ENCODE results near the gene AP3M1.
"Not testable (repeated sequence)": the region's sequence is repeated elsewhere in the genome, so short reads cannot be mapped to it uniquely, and the experiment has no call there.

Gene AP3M1

DNA sequence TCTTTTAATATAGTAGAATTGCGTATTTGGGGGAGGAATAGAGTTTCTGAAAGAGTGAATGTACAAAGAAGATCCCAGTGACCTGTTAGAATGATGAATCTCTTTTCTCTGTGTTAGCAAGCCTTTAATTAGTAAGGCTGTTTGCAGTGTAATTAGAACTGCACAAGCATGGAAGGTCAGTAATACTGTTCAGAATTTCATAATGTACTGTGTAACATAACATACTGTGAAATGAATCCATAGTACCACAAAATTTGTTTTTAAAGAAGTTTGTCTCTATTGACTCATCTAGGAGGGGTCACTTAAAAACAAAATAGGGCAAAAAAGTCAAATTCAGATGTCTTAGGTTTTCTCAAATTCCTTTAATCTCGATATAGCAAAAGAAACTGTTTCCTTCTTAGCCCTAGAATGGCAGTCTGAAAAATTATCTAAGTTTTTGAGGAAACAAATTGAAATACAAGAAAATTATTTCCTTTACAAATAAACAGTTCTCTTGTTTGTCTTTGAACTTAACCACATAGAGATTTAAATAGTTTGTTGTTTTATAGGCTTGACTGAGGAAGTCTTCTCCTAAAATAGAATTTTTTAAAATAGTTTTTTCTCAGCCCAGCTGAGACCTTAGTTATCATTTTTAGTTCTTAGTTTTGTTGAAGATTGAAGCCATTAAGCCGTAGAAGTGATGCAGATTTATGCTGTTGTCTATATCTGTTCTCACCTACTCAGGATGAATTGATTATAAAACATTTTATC lies 12.9 kb upstream of the AP3M1 start:
- no peak for DNase-seq

DNA sequence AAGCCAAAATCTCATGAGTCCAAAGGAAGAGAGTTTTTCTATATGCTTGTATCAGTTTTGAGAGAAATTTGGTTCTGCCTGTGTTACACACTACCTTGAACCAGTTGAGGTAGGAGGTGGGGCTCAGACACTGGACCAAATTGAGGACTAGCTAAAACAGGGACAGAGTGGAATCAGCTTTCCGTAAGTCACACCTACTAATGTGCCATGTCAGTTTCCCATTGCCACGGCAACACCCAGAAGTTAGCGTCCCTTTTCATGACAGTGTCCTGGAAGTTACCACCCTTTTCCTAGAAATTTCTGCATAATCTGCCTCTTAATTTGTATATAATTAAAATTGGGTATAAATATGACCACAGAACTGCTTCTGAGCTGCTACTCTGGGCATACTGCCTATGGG lies 9.4 kb upstream of the AP3M1 start:
- DNase-seq: no peak

DNA sequence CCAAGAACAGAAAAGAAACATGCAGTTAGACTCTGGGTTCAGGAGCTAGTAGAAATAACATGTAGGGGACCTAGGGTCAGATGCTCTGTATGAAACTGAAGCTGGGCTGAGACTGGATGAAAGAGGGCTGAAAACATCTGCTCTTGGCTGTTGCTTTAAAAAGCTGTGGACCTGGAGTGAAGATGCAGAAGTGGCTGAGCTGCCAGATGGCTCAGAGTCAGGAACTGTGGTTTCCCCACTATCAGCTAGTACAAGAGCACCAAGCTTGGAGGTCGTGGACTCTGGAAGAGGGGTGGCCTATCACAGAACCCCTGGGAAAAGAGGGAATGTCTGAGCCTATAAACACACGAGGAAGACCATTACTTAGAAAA lies 6.3 kb upstream of the AP3M1 start:
- DNase-seq: no peak

DNA sequence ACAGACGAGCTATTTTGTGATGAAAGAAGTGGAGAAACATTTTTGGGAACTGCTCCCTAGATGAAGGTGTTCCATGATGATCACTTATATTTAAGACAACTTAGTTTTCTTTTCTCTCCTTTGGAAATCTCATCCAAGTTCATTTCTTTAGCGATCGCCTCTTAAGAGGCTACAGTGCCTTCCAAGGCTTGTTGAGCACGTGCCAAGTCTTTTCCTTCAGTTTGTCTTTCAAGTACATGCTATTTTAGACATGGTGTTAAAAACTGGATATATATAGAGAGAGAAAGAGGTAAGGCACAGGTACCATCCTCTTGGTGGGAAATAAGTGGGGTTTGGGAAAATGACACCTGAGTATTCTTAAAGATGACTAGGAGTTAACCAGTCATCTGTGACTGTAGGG lies 3.0 kb upstream of the AP3M1 start:
- no peak for DNase-seq

DNA sequence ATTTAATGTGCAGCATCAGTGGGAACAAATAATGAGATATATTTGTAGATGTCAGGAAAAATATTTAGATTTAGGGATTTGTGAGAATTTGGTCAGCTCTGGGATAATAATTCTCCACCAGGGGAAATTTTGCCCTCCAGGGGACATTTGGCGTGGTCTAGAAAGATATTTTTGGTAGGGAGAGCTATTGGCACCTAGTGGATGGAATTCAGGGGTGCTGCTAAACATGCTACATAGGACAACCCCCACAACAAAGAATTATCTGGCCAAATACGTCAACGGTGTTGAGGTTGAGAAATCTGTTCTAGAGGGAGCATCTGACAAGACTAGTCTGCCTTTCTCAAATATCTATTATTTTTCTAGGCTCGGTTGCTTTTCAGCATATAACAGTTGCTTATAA lies 2.5 kb upstream of the AP3M1 start:
- no peak for DNase-seq

DNA sequence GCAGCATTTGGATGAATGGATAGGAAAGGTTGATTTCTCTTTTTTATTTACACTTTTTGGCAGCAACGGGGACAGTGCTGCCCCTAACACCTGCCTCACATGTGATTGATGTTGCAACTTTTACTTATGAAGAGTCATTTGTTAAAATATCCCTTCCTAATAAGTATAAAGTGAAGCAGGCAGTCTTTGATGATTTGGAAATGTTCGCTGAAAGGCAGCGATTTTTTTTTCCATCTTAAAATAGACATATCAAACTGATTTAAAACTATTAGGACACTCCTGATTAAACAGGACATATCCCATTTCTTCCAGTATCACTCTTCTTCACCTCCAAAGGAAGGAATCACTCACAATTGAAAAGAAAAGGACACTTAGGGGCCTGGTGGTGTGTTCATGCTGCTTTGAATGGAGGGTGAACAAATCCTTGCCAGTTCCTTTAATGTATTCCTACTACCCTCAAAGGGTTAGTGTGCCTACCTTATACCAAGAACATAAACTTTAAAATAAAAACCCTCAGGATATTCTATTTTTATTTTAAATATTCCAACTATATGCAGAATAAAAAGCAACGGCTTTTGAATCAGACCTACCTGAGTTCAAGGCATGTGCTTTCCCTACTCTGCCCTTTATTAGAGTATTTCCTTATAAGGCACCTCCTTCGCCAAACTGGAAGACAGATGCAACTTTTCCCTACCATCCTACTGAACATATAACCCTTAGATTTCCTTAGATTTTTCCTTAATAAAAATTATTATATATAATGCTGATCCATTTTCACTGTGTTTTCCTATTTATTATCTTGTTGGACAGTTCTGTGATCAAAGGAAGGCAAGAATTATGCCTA lies 1.5 kb upstream of the AP3M1 start:
- no peak for DNase-seq

DNA sequence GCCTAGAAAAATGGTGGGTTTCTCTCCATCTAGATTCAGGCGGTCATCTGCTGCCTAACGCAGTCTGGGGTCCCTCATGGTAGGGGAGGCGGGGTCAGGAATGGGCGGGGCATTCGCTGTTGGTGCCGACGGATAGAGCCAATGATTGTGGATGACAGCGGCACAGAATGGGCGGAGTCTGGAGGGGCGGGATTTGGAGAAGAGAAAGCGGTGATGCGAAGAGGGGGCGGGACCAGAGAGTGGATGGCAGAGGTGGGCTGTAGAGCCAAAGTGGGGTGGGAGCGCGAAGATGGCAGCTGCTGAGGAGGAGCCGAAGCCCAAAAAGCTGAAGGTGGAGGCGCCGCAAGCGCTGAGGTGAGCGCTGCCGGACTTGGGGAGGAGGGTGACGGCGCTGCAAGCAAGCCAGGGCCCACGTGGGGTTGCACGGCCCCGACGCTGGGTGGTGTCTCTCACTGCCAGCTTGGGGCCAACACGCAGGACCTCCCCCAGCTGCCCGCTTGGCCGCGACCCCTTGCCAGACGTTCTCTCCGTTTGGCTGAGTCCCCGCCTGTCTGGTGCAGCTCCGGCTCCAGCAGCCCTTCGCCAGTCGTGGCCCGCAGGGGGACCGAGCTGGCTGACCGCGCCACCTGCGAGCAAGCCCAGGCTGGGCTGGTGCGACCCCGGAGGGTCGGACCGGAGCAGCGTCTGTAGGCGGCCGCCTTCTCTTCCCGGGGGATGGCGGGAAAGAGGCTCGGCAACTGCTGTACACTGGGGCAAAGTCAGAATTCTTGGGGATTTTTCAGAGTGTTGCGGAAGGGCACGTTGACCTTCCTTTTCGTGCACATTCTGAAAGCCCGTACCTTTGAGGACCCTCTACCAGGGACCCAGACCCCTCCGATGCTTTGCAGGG lies 606 bp upstream of the AP3M1 start, which contains the start of gene ADK:
Gene ADK, plus strand, starts transcription at position 232 of the 889 bp plus-strand sequence. Its CDS starts 58 bp downstream, at position 290.
- peak; percentile 93 for DNase-seq

DNA sequence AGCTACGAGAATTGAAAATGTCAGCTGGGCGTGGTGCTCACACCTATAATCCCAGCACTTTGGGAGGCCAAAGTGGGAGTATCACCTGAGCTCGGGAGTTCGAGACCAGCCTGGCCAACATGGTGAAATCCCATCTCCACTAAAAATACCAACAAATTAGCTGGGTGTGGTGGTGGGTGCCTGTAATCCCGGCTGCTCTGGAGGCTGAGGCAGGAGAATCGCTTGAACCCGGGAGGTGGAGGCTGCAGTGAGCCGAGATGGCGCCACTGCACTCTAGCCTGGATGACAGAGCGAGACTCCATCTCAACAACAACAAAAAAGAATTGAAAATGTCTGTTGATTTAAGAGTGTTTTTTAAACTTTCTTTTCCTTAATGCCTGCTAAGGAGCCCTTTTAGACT lies 3.6 kb downstream of the AP3M1 start:
- DNase-seq: not testable (repeated sequence)

DNA sequence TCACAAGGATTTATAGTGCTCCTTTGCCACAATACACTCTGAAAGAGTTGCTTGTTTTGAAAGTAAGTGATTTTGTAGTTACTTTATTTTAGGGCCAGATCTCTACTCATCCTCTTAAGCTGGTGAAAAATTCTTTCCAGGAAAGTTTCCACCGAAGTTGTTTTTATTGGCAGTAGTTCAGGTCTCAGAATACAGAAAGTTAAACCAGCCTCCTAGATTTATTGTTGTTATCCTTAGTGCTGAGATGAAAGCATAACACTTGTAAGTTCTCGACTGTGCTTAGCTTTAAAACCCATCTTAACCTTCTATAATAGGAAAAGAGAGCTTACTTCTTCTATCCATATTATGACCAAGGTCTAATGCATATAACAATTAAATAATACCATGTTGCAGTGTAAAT lies 5.5 kb downstream of the AP3M1 start:
- DNase-seq: no peak

DNA sequence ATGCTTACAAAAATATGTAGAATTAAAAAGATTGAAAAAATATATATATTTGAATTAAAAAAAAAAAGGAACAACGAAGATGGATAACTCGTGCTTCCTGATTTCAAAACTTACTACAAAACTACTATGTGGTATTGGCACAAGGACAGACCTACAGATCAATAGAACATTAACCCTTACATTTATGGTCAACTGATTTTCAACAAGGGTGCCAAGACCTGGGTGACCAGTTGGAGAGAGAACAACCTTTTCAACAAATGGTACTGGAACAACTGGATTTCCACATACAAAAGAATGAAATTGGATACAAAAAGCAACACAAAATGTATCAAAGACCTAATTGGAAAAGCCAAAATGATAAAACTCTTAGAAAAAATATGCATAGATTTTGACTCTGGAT lies 10.1 kb downstream of the AP3M1 start:
- no peak for DNase-seq

DNA sequence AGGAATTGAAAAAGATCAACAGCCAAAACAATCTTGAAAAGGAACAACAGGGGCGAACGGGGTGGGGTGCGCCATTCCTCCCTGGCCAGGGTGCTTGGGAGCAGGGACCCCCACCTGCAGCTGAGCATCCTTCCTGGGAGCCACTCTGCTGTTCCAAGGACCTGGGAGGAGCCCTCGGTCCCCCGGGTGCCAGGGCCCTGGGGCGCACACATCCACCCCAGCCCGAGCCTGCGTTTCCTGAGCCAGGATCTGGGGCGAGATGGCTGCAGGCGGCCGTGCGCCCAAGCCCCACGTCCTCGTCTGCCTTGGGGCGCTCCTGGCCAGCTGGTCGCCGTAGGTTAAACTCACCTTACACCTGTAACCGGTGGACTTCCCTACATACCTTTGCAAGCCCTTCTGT lies 10.6 kb downstream of the AP3M1 start:
- no peak for DNase-seq

DNA sequence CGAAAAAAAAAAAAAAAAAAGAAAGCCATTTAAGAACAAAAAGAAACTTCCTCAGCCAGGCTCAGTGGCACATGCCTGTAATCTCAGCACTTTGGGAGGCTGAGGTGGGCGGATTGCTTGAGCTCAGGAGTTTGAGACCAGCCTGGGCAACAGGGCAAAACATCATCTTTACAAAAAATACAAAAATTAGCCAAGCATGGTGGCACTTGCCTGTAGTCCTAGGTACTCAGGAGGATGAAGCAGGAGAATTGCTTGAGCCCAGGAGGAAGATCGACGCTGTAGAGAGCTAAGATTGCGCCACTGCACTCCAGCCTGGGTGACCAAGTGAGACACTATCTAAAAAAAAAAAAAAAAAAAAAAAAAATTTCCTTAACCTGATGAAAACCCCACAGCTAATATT lies 12.0 kb downstream of the AP3M1 start:
- not testable (repeated sequence) for DNase-seq

DNA sequence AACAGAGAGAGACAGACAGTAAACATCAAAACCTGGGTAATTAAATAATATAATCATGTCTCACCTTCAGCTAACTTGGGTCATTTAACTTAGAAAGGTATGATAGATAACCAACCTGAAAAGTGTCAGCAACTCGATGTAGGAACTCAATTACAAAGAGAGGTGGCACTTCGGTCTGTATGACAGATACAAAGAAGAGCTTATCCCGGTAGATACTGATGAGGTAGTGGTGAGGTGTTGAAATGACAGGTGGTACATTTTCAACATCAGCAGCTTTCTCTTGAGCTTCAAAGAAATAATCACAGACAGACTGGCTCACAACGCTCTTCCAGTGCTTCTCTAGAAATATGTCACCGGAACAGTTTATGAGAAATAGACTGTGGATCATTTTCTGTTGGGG lies 12.6 kb downstream of the AP3M1 start:
- DNase-seq: no peak

DNA sequence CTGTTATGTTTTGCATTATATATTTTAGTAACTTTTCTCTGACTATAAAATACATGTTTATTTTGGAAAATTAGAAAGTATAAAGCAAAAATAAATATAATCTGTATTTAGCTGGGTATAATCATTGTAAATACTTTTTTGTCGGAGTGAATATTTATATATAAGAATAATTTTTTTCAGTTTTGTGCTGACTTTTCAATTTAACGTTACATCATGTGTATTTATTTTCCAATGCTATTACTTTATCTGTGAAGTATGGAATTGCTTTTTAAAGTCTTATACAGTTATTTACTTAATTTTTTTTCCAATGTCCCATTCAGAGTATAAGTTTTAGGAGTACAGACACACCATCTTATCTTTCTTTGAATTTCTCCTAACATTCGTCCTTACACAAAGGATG lies 15.2 kb downstream of the AP3M1 start:
- no peak for DNase-seq

DNA sequence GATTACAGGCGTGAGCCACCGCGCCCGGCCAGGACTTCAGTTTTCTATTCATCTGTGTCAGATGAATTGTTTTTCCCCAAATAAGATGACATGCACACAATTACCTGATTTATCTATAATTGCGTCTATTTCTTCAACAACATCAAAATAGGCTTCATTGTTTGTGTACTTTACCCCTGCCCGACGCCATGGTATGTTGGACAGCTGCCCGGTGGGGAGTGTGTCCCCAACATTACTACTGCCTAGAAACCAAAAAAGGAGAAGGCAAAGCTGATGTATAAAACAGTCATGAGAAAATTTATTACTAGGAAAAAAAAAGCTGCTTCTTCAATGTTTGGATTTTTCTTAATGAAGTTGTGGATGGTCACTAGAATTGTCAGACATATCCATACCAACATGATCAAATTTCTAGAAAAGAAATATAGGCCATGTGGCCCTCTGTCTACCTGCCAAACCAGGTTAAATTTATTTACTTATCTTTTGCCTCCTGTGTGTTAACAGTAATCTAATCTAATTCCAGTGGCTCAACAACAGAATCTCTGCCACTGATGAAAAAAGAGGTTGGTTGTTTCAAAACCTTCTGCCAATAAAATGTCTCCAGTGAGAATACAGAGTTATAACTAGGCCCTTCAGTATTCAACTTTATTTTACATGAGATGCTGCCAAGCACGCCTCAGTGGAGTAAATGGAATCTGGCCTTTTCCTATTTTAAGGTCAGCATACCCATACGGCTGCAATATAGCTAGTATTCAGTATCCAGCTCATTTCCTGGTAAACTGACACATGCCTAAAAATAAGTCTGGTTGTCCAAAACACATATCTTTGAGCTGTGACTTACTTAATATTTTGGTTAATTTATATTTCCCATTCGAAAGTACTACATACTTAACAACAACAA lies 16.5 kb downstream of the AP3M1 start:
- no peak for DNase-seq

DNA sequence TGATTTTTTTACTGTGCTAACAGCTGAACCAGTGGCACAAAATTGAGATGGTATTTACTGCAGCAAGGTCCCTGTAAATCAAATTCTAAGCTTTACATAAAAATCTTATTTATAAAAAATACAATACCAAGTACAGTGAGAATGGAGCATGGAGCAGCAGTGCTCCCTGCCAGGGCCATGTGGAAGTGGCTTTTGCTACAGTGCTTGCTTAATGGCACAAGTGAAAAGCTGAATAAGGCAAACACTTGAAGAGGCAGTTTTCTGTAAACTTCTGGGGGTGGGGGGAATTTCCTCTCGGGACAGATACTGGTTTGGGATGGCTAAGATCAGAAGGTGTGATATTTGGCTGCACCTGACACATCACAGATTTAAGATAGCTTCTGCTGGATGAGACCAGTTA lies 27.5 kb downstream of the AP3M1 start:
- DNase-seq: no peak

DNA sequence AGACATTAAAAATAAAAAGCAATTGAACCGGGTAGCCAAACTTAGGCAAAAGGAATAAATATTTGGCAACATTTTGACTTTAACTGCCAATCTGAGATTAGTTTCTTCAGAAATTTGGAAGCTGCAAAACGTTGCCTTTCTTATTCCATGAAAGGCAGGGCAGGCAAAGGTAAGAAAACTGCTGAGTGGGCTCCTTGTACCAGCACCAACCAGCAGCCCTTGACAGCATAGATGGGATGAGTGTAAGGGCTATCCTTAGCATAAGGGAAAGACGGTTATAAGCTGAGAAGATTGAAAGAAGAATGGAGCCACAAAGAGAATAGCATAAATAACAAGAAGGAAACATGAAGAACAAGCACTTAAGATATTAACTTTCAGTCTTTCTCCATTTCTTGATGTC lies 28.6 kb downstream of the AP3M1 start:
- no peak for DNase-seq

DNA sequence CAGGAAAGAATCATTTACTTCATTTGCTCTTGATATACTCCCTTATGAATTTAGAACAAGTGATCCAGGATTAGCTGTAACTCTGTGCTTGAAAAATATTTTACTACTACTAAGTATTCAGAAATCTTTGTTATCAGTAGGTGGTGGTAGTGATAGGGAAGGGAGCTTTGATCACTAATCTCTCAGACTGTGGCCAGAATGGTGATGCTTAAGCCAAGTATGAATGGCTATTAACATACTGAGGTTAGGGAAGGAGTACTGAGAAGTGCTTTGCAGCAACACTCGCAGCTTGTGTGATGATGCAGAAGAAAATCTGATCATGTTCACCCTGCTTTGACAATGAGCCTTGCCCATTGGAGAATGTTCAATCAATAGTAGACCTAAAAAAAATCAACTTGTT lies 29.3 kb downstream of the AP3M1 start:
- DNase-seq: no peak

DNA sequence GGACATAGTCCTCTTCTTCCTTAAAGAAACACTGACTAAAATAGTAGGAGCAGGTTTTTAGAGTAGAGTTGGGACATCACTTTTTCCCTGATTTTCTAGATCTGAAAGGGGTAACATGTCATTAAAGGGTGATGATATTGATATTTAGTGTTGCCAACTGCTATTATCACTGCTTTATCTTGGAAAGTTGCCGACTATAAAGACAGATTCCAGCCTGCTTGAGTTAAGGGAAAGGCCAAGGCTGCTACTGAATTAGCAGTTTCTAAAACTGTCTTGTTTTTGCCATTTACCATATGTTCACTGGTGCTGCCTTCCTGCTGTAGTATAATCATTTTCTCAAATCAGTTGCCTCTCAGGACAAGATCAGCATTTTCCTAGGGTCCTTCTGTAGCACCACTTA lies 29.7 kb downstream of the AP3M1 start:
- DNase-seq: no peak

DNA sequence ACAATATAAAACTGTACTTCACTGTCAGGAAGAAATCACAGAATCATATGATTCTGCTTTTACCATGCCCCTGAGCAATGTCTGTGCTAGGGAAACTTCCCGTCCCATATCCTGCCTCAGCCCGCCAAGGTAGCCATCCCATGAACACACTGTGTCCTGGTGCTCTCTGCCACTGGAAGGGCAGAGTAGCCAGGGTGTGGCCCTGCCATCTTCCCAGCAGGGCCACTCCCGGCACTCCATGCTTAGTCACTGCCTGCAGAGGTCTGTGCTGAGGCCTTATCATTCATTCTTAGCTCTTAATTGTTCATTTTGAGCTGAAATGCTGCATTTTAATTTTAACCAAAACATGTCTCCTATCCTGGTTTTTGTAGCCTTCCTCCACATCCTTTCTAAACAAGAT lies 31.8 kb downstream of the AP3M1 start:
- DNase-seq: no peak

DNA sequence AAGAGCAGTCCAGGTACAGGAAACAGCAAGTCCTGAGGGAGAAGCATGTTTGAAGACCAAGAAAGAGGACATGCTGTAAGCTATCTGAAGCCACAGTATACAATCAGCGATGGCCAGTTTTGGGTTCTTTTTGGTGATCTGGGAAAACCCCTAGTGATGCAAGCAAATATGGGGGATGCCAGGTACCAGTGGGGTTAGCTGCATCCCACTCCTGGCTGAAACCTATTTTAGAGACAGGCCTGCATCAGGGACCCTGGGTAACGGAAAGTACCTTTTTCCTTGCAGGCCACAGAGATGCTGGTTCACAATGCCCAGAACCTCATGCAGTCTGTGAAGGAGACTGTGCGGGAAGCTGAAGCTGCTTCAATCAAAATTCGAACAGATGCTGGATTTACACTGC lies 32.9 kb downstream of the AP3M1 start:
- DNase-seq: no peak

DNA sequence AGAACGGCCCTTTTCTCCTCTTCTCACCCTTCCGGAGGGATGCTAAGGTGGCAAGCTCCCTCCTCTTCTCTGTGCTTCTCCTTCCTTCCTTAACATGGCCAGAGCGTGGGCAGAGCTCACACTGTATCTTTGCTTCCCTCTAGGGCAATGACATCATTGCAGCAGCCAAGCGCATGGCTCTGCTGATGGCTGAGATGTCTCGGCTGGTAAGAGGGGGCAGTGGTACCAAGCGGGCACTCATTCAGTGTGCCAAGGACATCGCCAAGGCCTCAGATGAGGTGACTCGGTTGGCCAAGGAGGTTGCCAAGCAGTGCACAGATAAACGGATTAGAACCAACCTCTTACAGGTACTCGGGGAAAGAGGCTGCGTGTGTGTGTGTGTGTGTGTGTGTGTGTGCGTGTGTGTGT lies 36.6 kb downstream of the AP3M1 start:
- no peak for DNase-seq
